ENCODE measurements around the gene MYO3B.

MYO3B gene

DNA sequence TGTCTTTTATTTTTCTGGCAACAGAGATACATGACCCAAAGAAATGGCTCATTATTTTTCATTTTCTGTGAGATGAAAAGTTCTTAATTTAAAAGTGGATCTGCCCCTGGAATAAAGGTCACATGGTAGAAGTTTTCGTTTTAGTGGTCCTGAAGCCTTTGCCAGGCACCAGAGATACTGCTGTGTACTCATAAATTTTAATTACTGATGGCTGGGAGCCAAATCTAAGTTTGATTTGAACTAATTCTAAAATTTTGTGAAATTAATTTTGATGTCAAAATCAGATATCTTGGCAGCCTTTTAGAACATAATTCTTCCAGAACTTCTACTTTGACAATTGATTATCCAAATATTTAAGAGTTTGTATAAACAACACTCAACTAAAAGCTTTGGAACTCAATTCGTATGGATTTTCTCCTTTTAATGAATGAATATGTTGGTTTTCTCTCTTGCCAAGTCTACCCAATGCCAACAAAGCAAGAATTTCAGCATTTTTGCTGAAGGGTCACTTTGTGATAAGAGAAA, 408.7 kb downstream of the MYO3B start:
- in situ Hi-C loops (cut with MboI; ENCODE audit: low sequenced_read_pairs, unreplicated experiment), result no loop called here
- no peak for DNase-seq (ENCODE audit: low spot score)

DNA sequence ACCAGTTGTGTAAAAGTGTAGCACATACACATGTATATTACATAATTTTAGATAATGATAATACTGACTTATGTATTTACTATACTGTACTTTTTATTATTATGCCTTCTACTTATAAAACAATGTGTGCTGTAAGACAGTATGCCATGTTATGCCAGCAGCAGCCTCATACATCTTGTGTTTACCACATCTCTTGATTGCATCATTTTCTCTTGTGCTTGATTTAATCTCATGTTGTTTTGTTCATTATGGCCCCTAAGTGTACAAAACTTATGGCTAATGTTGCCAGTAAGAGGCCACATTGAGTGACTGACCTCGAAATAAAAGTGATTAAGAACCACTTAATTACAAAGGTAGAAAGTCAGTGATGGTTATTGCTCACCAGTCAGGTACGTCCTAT, 409.2 kb downstream of the MYO3B start:
- DNase-seq (ENCODE audit: low spot score), result no peak
- TF ChIP-seq, protein P1, sequence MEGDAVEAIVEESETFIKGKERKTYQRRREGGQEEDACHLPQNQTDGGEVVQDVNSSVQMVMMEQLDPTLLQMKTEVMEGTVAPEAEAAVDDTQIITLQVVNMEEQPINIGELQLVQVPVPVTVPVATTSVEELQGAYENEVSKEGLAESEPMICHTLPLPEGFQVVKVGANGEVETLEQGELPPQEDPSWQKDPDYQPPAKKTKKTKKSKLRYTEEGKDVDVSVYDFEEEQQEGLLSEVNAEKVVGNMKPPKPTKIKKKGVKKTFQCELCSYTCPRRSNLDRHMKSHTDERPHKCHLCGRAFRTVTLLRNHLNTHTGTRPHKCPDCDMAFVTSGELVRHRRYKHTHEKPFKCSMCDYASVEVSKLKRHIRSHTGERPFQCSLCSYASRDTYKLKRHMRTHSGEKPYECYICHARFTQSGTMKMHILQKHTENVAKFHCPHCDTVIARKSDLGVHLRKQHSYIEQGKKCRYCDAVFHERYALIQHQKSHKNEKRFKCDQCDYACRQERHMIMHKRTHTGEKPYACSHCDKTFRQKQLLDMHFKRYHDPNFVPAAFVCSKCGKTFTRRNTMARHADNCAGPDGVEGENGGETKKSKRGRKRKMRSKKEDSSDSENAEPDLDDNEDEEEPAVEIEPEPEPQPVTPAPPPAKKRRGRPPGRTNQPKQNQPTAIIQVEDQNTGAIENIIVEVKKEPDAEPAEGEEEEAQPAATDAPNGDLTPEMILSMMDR (IDR thresholded peaks at IDR 0.05; ENCODE audit: borderline replicate concordance, control extremely low read depth, extremely low read depth, insufficient read depth, missing control alignments), result no peak
- in situ Hi-C loops (cut with MboI; ENCODE audit: low sequenced_read_pairs, unreplicated experiment), result no loop called here

More for the DNA sequence above, 408.7 kb downstream of the MYO3B start:
- TF ChIP-seq, protein P1 (IDR thresholded peaks at IDR 0.05; ENCODE audit: borderline replicate concordance, control extremely low read depth, extremely low read depth, insufficient read depth, missing control alignments), result no peak

DNA sequence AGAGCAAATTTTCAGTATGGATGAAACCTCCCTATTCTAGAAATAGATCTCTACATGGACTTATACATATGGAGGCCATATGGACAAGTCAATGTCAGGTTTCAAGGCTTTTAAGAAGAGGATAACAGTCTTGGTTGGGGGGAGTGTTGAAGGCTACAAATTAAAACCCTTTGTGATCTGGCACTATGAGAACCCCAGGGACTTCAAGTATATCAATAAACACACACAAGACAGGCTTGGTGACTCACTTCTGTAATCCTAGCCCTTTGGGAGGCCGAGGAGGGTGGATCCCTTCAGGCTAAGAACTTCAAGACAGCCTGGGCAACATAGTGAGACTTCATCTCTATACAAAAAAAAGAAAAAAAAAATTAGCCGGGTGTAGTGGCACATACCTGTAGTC, 410.0 kb downstream of the MYO3B start:
- in situ Hi-C loops (cut with MboI; ENCODE audit: low sequenced_read_pairs, unreplicated experiment), result no loop called here
- TF ChIP-seq, protein P1 (IDR thresholded peaks at IDR 0.05; ENCODE audit: borderline replicate concordance, control extremely low read depth, extremely low read depth, insufficient read depth, missing control alignments), result no peak
- no peak for DNase-seq (ENCODE audit: low spot score)

DNA sequence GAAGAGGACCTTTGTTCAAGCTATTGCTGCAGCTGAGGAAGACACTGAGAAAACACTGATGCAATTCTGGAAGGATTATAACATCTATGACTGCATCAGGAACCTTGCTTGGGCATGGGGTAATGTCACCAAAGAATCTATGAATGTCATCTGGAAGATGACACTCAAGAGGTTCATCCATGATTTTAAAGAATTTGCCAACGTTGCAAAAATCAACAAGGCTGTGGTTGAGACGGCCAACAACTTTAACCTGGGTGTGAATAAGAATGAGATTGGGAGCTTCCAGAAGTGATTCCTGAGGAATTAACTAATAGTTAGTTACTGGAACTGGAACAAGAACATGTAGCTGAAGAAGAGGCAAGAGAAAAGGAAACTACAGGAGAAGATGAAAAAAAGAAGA, 410.8 kb downstream of the MYO3B start:
- TF ChIP-seq, protein P1 (IDR thresholded peaks at IDR 0.05; ENCODE audit: borderline replicate concordance, control extremely low read depth, extremely low read depth, insufficient read depth, missing control alignments), result no peak
- in situ Hi-C loops (cut with MboI; ENCODE audit: low sequenced_read_pairs, unreplicated experiment), result no loop called here
- no peak for DNase-seq (ENCODE audit: low spot score)

DNA sequence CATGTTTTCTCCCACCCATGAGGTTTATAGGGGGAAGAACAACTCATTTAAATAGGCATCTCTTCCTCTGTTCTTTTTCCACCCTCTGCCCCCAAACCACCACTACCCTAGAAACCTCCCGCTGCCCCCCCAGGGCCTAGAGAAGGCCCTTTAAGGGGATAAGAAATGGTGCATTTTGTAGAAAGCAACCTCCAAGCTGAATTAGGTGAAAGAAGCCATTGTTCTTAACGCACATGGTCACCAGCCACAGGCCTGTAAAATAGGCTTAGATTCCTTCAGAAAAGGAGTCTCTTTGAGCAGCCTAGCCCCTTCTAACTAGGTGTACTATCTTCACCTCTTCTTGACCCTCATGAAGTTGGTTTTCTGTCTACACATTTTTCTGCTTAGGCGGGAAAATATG, 418.6 kb downstream of the MYO3B start:
- TF ChIP-seq, protein P1 (IDR thresholded peaks at IDR 0.05; ENCODE audit: borderline replicate concordance, control extremely low read depth, extremely low read depth, insufficient read depth, missing control alignments), result no peak
- no peak for DNase-seq (ENCODE audit: low spot score)
- in situ Hi-C loops (cut with MboI; ENCODE audit: low sequenced_read_pairs, unreplicated experiment), result no loop called here

DNA sequence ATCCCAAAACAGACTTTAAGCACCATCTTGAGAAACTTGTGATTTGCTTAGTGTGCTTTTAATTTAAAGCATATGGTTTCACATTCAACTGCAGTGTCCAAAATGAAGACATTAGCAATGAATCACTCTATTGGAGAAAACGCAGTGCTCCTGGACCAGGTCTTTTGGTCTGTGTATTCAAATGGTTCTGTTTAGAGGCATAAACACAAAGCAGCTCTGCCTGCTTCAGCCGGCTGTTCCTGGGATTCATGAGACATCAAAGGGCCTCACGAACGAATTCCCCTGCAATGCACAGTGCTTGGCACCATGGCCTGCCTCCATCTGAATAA, 420.1 kb downstream of the MYO3B start:
- in situ Hi-C loops (cut with MboI; ENCODE audit: low sequenced_read_pairs, unreplicated experiment), result no loop called here
- TF ChIP-seq, protein P1 (IDR thresholded peaks at IDR 0.05; ENCODE audit: borderline replicate concordance, control extremely low read depth, extremely low read depth, insufficient read depth, missing control alignments), result no peak
- no peak for DNase-seq (ENCODE audit: low spot score)

DNA sequence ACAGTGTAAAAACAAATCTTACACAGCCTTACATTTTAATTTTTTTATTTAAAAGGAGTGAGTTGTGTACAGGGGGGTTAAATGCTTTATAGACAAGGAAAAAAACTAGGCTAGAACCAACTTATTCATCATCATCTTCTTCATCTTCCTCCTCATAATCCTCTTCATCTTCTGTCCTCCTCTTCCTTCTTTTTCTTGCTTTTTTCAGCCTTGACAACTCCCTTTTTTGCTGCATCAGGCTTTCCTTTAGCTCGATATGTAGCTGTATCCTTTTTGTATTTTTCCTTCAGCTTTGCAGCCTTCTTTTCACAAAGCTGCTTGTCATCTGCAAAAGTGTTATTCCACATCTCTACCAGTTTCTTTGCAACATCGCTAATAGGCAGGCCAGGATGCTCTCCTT, 423.5 kb downstream of the MYO3B start:
- in situ Hi-C loops (cut with MboI; ENCODE audit: low sequenced_read_pairs, unreplicated experiment), result no loop called here
- no peak for DNase-seq (ENCODE audit: low spot score)
- TF ChIP-seq, protein P1 (IDR thresholded peaks at IDR 0.05; ENCODE audit: borderline replicate concordance, control extremely low read depth, extremely low read depth, insufficient read depth, missing control alignments), result no peak
